SK-MEL-5 (cell line): Measurements from ENCODE around the gene TTC4. TPM values are rescaled to one million over a fixed set of nuclear protein-coding genes. Genes with fewer than 3 reads are reported as not detected.
A peak's percentile ranks its signal among the peaks of the same experiment; 100 is the strongest.
"Not testable (repeated sequence)": the region's sequence is repeated elsewhere in the genome, so short reads cannot be mapped to it uniquely, and the experiment has no call there.

ENCODE experiments used
- DNase-seq: peaks from one replicate; pipeline ENCODE4 v3.0.0-alpha.2; 2016; ENCODE audit warnings: low read depth, low spot score
- in situ Hi-C: cut with HindIII; loops from 2 replicates; pipeline ENCODE4 v1.10.0; 2016; ENCODE audit warnings: low sequenced_read_pairs, high pct_unique_total_duplicates, low pct_unique_long_range_greater_than_20kb
- total RNA-seq: library from RNA; depleted of rRNA; stranded (reverse); fragments of >200 nt; shearing (Covaris generic); gene quantifications from 2 replicates; pipeline ENCODE4 v1.2.3, GENCODE V29; 2014

Gene TTC4
- total RNA-seq, 1 experiment from 2014 or later = 31.1 TPM

DNA sequence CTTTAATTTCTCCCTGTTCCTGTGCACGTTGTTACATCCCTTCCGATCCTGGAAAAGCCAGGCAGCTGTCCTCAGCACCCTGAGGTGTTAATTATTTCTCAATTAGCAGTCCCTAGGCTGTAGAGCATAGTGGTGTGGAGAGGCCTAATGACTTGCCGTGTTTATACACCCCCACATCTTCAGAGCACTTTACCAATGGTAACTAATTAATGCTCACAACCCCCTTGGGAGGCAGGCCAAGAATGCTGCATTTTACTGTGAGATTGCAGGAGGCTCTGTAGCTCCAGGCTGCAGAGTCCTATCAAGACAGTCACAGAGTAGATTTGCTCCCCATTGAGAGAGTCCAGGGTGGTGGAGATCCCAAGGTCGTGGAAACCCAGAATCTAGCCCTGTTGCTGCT lies 51.1 kb downstream of the TTC4 start:
- no peak for DNase-seq
- in situ Hi-C loops = no loop called here

DNA sequence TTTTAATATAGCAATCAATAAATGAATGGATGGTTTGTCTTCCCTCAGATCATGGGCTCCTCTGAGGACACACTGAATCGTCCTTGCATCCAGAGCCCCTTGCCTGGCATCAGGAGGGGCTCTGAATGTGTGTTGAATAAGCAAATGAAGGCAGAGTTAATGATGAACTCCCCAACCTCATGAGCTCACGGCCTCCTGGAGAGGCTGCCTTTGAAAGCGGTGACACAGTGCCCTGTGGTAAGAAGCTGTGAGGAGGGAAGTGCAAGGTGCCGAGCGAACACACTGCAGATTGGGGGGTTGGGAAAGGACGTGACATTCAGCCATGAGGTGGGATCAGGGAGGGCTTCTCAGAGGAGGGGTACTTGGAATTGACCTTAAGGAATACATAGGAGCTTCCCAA lies 51.9 kb downstream of the TTC4 start:
- in situ Hi-C loops = no loop called here
- no peak for DNase-seq

DNA sequence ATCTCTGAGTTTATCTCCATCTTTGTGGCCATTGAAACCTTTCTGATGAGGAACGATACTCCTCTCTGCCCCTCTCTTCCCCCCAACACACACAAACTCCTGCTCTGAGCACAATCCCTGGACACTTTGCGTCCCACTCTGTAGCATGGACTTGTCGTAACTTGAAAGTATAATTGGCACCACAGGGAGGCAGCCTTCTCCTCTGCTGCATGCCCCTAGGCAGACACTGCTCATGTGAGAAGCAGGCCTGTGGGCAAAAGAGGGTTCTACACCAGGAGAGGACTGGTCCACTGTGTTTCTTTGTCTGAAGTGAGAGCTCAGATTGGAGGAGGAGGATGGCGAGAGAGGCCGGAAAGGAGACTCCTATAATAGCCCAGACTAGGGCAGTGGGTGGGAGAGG lies 52.4 kb downstream of the TTC4 start:
- peak; percentile 42 for DNase-seq
- in situ Hi-C loops = no loop called here

DNA sequence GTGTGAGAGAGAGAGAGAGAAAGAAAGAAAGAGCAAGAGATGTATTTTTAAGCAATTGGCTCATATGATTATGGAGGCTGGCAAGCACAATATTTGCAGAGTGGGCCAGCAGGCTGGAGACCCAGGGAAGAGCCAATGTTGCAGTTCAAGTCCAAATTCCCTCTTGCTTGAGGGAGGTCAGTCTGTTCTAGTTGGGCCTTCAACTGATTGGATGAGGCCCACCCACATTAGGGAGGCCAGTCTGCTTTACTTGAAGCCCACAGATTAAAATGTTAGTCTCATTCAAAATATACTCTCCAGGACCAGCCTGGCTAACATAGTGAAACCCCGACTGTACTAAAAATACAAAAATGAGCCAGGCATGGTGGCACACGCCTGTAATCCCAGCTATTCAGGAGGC lies 57.3 kb downstream of the TTC4 start:
- in situ Hi-C loops = no loop called here

DNA sequence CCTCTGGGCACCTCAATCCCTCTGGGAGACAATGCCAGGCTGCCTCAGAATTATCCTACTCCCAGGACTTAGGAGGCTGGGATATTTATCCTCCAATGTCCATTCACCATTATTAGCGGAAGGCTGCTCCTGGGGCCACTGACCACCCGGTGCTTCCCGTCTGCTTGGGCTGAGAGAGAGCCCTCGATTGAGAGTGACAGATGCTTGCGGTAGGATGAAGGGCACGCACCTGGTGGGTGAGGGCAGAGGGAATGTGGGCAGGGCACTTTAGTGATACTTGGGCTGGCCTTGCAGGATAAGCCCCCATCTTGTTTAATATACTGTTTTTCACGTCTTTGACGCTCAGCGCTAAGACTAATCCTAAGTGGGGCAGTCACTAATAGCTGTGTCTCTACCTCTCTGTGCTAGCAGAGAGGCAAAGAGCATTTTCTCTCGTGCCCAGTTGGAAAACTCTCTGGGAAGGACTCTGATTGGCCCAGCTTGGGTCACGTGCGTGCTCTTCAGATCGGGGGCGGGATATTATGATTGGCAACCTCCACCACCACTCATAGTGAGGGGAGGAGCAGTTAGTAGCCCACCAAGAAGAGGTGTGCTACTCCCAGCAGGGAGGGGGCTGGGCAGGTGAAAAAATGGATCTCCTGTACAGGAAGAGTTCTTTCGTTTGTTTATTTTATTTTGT lies 59.3 kb downstream of the TTC4 start:
- in situ Hi-C loops = no loop called here
- DNase-seq = peak; percentile 46

More for the DNA sequence above, 57.3 kb downstream of the TTC4 start:
- DNase-seq = no peak

DNA sequence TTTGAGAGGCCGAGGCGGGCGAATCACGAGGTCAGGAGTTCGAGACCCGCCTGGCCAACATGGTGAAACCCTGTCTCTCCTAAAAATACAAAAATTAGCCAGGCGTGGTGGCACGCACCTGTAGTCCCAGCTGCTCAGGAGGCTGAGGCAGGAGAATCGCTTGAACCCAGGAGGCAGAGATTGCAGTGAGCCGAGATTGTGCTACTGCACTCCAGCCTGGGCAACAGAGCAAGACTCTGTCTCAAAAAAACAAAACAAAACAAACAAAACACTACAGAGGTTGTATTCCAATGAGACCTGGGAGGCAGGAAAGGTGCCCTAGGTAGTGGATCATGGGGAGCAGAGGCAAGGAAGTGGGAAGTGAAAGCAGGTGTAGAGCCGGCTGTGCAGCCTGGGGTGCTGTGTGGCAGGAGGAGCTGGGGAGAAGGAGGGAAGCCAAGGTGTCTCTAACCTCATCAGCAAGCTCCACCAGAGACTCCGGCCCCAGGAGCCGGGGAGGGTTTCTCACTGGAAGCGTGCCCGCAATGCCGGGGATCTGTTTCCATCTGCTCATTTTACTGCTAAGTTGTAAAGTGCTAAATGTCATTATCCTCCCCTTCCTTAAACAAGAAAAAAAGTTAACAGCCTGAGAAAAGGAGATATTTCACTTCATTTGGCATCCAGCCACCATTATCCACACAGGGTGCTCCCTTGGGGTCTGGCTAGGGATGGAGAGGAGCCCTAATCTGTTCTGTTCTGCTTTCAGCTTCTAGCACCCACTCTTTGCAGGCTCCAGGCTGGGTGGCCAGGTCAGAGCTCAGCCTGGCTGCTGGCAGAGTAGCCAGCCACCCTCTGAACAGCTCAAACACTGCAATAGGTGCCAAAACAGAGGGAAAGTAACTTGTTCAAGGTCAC lies 60.4 kb downstream of the TTC4 start:
- in situ Hi-C loops, DNase-seq: not testable (repeated sequence)

DNA sequence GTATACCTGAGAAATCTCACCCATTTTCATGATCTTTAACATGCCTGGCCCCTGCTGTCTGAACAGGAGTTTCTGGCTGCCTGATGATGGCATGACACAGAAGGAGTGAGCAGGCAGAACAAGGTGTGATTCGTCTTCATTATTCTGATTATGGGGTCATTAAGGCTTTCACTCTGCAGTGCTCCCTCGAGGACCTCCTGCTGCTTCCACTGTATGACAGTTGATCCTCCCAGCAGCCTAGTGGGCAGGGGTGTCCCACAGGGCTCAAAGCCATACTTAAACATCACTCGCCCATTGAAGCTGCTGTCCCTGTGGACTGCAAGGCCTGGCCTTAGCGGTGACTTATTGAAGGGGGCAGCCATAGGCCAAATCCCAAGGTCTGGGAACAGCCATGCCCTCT lies 61.4 kb downstream of the TTC4 start:
- no peak for DNase-seq
- in situ Hi-C loops = no loop called here

DNA sequence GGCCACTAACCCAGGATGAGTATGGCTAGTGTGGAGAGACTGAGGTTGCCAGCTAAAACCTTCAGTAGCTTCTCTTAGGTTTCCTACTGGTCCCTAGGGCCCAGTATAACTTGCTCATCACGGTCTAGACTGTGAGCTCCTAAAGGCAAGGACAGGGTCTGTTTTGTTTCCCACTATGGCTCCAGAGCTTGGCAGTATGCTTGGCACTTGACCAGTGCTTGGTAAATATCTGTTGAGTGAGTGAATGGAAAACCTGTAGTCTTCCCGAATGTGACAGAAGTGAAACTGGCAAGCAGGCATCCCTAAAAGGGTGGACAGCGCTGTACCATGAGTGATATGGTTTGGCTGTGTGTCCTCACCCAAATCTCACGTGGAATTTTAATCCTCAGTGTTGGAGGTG lies 61.8 kb downstream of the TTC4 start:
- DNase-seq = peak; percentile 84
- in situ Hi-C loops = no loop called here

DNA sequence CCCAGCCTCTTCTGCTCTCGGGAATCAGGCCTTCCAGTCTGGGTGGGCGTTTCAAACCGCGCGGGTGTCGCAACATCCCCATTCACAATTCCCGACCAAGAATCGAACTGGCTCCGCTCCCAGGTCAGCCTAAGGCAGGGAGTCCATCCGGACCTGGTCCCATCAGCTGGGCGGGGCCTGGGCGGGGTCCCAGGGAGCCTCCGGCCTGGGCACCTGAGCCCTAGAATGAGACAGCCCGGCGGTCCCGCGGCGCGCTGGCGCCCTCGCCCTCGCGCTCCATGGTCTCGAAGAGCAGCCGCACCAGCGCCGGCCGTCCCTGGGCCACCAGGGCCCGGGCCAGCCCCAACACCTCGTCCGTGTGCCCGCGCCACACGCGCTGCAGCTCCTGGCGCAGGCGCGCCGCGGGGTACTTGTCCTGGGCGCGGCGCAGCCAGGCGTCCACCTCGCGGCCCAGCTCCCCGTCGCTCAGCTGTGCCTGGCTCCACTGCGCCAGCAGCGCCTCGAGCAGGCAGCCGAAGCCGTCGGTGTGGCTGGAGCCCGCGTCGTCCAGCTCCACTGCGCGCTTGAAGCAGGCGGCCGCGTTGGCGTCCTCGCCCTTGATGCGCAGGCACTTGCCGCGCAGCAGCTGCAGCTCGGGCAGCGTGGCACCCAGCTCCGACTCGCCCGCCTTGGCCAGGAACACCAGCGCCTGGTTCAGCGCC lies 65.5 kb downstream of the TTC4 start:
- in situ Hi-C loops = no loop called here
- no peak for DNase-seq

DNA sequence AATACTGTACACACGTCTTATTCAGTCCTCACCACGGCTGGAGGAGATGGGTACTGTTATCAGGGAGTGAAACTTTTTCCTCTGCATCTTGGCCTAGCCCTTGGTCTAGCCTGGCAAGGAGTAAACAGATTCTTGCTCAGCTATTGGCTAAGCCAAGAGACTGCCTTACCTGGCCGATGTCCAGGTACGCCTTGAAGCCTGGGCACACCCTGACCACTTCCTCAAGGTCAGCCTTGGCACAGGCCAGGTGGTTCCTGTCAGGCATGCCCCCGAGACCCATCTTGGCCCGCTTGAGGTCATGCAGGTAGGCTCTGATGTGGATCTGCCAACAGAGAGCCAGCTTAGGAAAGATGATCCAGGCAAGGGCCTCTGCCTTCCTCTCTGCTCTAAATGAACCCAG lies 66.5 kb downstream of the TTC4 start:
- in situ Hi-C loops = no loop called here
- DNase-seq = no peak

DNA sequence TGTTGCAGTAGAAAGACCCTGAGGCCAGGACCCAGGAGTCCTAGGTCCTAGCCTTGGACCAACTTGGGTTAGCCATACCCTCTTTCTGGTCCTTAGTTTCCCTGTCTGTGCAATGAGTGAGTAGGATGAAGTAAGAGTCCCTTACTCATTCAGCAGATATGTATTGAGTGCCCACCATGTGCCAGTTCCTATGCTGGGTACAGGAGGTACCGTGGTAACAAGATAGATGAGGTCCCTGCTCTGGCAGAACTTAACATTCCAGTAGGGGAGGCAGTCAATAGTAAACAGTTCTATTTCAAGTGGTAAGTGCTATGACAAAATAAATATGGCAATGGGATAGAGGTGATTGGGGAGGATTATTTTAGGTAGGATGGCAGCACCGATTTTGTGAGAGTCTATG lies 66.9 kb downstream of the TTC4 start:
- in situ Hi-C loops = no loop called here
- DNase-seq = no peak

DNA sequence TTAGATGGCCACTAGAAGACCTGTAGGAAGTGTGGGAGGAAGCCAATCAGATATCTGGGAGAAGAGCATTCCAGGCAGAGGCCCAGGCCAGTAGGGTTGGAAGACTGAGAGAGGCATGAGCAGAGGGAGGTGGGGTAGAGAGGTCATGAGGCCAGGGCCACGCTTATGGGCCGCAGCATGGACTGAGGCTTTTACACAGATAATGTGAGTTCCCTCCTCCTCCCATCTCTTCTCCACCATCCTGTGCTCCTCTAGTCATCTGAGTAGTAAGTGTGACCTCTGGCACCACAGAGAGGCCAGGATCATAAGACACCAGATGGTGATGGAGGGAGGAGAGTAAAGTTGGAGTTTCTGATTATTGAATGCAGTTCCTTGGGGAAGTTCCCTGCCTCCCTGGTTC lies 68.4 kb downstream of the TTC4 start:
- no peak for DNase-seq
- in situ Hi-C loops = no loop called here

DNA sequence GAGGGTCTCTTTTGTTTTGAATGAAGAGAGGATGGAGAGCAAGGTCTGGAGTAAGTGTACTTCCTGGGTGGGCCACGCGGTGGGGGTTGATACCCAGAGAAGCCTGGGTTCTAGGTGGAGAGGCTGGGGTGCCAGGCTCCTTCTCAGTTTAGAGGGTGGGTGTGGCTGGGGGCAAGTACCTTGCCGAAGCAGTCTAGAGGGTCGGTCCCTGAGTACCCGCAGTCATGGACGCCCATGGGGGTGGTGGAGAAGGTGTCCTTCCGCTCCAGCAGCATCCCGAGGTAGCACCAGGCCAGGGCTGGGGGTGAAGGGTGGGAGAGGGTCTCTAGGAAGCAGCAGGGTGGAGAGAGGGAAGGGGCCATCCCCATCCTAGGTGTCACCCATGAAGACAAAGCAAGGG lies 71.1 kb downstream of the TTC4 start:
- in situ Hi-C loops = no loop called here
- DNase-seq = no peak

DNA sequence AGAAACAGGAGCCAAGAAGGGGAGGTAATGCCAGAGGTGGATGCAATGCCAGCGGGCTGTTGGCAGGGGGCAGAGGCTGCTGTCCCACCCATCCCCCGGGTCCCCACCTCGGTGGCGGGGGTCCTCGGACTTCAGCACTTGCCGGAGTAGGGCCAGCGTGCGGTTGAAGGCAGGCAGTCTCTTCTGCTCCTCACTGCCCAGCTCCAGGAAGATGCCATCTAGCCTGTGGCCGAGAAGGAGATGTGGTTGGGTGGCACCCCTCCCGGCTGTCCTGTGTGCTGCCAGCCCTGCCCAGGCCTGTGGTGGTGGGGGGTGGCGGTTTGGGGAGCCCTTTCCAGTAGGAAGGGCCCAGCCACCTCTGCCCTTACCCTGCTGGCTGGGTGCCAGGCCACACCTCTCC lies 71.9 kb downstream of the TTC4 start:
- in situ Hi-C loops = no loop called here
- no peak for DNase-seq

DNA sequence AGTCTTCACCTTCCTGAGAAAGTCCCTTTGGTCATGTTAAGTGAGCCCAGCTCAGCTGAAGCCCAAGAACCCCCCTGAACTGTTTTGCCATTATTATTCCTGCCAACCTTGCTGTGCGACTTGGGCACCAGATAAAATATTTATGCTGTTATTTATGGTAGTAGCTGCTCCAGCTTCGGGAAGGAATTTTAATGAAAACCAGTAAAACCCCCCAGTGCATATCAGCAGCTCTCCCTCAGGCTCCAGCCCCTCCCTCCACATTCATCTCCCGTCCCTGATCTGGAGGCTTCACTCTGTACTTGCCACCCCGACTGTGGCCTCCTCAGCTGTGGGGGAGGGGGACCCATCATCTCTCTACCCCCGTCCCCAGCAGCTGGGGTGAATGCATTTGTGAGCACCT lies 72.8 kb downstream of the TTC4 start:
- in situ Hi-C loops = no loop called here
- DNase-seq = no peak

DNA sequence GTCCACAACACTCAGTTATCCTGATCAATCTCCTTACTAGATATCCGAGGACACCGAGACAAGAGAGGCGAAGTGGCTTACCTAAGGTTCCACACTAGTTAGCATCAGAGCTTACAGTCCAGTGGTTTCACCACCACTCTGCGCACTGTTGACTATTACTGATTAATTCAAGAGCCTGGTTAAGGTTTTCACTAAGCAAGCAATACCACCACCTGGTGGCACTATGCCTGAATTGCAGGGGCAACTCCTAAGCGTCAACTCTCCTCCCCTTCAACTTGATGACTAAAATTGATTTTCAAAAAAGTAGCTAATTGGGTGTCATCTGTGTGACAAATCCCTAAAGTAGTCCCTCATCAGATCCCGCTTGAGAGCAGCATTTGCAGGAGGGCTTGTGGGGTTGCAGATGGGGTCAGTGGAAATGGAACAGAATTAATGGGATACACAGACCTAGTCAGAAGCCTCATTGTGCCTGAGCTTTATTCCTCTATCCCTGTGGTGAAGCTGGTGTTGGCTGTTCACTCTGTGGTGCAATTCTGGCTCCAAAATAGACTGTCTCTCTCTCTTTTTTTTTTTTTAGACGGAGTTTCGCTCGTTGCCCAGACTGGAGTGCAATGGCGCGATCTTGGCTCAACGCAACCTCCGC lies 76.3 kb downstream of the TTC4 start:
- DNase-seq = peak; percentile 60
- in situ Hi-C loops = no loop called here
